NOMO-1 (cell line): ENCODE results near the gene PIGM.
A peak's percentile ranks its signal among the peaks of the same experiment; 100 is the strongest.

ENCODE experiments used
- DNase-seq, 2 experiments: peaks; one replicate each; lab custom pipeline; 2025; ENCODE audit not compliant: unreplicated experiment in 2 of 2; lab: John Stamatoyannopoulos, UW

Gene PIGM

GRCh38 chr1:160024195-160024905, 7.4 kb downstream of the PIGM start:
- DNase-seq = no peak

DNA sequence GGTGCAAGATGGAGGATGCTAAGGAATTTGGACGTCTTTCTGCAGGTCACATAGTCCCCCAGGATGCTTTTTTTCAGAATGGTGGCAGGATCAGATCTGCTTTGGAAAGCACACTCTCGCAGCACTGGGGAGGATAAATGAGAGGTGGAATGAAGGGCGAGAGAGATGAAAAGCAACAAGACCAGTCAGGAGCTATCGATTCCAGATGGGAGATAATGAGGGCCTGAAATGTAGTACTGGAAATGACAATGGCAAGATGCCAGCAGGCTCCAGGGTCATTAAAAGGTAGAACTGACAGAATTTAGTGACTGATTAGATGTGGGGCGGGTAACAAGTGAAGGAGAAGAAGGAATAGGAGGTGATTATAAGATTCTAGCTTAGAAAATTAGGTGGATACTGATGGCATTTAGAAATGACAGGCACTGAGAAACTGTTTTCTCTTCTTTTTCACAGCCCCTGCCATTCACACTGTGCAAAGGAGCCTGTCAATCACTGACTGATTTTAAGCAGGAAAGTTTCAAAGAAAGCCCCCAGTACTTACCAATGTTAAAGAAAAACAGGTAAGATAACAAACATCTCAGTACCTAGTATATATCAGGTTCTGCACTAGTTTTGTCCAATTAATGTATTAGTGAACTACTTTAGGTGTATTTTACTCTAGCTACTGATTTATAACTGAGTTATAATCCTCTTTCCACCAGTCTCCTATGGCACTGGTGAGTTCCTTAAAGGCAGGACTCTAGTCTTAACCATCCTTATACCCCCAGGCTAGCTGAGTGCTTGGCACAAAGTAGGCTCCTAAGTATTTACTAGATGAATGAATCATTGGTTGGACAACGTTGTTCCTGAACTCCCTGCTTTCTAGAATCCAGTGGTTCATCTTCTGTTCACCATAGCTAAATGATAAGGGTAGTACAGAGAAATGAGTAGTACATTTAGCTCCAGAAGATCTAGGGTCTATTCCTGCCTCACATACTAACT, 9.2 kb downstream of the PIGM start:
- no peak for DNase-seq

DNA sequence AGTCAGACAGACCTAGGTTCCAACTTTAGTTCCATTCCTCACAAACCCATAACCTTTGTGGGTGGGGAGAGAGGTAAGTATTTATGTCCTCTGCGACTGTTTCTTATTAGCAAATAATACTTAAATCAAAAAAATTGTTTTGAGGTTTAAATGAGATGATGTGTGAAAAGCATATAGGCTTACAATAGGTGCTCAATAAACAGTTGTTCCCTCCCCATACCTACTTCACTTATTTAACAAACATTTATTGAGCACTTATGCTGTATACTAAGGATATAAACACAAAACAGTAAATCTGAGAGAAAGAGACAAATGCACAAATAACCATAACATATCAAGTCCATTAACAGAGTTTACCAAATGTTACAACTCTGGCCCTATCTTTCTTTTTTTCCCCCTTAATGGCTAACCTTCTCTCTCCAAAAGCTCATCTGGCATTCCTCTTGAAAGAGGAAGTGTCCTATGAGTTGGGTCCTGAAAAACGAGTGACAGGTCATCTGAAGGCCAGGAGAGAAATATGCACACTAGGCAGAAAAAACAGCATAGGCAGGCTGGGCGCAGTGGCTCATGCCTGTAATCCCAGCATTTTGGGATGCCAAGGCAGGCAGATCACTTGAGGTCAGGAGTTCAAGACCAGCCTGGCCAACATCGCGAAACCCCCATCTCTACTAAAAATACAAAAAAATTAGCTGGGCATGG, 10.3 kb downstream of the PIGM start:
- no peak for DNase-seq

- no peak for DNase-seq
Measured at GRCh38 chr1:160020196-160020595, 11.6 kb downstream of the PIGM start.

- no peak for DNase-seq
Measured at GRCh38 chr1:160018900-160019299, 12.9 kb downstream of the PIGM start.

DNA sequence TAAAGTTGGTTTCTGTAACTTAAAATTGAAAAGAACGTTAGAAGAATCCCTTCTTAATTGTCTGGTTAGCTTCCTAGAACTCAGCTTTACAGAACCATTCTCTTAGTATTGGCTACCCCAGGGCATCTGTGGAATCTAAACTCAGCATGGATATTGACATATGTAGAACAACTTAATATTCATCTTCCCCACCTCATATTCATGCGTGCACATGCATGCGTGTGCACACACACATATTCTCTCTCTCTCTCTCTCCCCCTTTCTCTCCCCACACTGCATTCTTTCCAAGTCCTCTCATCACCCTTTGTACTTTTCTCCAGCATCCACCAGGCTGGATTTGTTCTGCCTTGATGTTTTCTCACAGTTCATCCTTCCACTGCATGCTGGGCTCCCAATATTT, 13.4 kb downstream of the PIGM start:
- no peak for DNase-seq

DNA sequence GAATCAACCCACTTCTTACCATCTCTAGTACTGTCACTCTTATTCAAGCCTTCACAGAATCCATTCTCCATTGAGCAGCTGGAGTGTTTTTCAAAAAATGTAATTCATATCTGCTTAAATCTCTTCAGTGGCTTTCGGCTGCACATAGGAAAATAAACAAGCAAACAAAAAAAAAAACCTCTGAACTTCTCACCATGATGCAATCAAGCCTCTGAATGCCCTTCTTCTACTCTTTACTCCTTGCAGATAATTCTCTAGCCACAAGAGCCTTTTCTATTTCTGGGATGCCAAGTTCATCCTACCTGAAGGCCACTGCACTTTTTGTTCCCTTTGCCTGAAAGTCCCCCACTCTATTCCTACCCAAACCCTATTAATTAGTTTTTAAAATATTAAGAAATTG, 14.2 kb downstream of the PIGM start:
- DNase-seq = no peak

DNA sequence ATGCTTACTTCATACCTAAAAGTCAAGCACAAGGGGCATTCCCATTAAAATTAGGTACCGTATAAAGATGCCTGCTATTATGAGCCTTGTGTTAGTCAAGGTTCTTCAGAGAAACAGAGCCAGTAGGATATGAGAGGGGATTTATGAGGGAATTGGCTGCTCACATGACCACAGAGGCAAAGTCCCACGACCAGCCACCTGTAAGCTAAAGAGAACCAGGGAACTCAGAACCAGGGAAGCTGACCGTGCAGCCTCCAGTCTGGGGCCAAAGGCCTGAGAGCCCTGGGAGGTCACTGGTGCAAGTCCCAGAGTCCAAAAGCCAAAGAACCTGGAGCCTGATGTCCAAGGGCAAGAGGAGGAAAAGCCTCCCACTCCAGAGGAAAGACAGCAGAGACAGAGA, 20.0 kb downstream of the PIGM start:
- no peak for DNase-seq

DNA sequence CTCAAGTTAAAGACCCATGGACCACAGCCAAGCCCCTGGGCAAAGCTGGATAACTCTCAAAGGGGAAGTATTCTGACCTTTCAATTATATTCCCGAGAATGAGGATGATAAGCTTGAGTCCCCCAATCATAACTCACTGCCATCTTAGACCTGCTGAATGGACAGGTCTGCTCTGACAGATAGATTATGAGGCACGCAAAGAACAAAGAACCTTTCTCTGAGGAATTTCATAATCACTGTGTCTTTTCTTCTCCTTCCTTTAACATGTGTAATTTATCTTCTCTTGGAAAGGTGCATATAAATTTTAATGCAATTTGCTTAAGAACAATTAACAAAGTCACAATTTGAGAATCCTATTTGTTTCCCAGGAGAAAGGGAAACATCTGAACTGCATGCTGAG, 22.0 kb downstream of the PIGM start:
- no peak for DNase-seq

DNA sequence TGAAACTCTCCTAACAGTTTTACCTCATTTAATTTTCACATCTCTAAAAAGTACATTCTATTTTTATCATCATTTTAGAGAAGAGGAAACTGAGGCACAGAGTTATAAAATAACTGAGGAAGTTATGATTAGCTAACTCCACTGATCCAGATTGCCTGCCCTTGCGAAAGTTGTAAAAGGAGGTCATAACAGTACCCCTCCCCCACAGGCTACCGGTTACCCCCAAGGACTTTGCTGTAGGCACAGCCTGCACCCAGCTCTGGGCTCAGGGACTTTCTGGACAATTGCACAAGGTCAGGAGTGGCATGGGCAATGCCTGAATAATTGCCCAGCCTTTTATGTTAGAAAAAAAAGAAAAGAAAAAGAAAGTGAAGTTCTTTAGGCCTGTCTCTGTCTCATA, 22.7 kb downstream of the PIGM start:
- DNase-seq = peak; percentile 19 to 28

- peak in 1 of 2 experiments; percentile 44 for DNase-seq
Measured at GRCh38 chr1:160007577-160008200, 24.1 kb downstream of the PIGM start.

DNA sequence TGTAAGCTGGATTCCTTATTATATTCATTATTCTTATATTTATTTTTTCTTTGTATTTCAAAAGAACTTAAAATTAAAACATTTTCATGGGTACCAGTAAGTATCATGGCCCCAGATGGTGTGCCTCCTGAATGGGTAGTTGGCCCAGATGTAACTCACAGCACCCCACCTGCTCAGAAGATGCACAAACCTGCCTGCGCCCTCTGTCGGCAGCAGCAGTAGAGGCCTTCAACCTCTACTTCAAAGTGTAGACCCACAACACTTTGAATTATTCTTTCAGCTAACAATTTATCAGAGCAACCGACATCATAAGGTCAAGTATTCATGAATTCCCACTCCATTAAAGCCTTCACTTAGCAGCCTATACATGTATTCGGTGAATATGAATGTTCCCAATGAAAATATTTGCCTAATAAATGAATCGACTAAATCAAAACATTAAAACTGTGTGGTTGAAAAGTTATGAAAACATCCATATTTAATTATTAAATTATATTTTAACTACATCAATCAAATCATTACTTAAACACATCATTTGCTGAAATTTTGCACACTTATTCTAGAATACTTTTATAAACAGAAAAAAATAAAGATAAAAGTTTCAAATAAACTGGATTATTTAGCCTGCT, 25.4 kb downstream of the PIGM start:
- peak; percentile 57 to 62 for DNase-seq

DNA sequence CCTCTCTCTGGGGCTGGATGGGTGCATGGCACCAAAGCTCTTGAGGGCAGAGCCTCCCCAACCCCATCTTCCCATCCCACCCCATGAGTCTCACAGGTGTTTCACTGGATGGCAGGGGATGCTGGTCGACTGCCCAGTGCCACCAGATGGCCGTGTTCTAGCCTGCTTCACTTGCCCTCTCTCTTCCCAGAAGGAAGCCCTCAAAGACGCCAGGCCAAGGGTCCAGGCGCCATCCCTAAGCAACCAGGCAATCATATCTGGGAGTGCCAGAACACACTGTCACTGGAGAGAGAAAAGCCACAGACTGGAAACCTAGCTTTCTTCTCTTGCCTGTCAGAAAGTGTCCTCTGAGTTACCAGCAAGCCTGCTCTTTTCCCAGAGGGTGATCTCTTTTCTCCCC, 26.7 kb downstream of the PIGM start:
- no peak for DNase-seq

DNA sequence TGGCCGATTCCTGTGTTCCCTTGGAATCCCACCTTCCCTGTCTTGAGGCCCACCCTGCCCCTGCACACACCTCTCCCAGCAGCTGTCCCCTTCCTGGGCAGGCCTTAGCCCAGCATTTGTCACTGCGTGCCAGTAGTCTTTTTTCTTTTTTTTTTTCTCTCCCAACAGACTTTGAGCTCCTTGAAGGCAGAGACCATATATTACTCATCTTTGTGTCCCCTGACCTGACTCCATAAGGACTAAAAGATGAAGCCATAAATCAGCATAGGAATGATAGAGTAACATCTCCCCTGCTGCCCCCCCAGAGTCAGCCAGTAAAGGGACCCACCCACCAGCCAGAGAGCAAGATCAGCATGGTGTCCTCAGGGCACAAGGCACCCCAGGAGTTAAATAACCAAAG, 27.4 kb downstream of the PIGM start:
- DNase-seq = no peak

DNA sequence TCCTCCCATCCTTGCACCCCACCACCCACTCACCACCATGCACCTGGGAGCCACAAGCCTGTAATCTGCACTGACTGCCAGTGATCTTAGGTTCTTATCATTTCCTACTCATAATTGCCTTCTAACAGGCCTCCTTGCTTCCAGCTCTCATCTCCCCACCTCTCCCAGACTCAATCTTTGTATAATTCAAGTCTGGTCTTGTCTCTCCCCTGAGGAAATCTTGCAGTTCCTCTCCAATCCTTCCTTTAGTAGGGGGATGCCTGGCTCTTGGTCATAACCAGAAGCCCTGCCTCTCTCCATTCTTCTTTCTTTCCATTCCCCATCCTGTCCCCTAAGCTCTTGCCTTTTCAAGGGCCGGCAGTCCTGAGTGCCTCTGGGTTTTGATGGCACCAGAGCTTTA, 27.8 kb downstream of the PIGM start:
- DNase-seq = no peak

- DNase-seq = no peak
Measured at GRCh38 chr1:160001440-160001839, 30.4 kb downstream of the PIGM start.

DNA sequence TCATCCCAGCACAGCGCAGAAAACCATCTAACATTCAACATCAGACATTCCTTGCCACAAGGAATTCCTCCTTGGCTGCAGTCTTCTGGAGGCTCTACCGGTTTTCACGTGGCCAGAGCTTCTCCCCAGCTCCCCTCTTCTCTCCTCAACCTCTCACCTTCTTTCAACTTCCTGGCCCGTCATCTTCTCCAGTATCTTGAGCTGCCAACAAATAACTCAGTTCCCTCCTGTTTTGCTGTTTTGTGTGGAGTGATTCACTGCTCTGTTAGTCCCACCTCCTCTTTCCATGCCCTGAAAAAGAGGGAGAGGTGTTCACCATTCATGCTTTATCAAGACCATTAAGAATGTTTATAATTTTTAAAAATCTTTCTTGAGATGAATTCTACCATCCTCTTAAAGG, 32.6 kb downstream of the PIGM start:
- DNase-seq = no peak

- DNase-seq = no peak
Measured at GRCh38 chr1:159996653-159997052, 35.1 kb downstream of the PIGM start.

DNA sequence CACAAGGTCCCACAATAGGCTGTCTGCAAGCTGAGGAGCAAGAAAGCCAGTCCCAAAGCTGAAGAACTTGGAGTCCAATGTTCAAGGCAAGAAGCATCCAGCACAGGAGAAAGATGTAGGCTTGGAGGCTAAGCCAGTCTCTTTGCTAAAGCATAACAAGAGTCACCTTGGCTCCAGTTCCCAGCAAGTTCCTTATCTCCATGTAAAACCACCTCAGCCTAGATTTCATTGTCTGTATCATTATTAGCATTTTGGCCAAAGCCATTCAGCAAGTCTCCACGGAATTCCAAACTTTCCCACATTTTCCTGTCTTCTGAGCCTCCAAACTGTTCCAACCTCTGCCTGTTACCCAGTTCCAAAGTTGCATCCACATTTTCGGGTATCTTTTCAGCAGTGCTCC, 36.9 kb downstream of the PIGM start:
- no peak for DNase-seq

DNA sequence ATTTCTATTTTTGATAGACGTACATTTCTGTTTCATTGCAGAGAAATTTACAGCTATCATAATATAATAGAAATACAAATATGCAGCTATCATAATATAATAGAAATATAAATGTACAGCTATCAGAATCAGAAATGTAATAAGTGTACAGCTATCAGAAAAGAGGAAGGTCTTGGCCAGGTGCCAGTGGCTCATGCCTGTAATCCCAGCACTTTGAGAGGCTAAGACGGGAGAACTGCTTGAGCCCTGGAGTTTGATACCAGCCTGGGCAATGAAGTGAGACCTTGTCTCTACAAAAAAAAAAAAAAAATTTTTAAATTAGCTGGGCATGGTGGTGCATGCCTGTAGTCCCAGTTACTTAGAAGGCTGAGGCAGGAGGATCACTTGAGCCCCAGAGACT, 37.9 kb downstream of the PIGM start:
- DNase-seq = no peak

- DNase-seq = no peak
Measured at GRCh38 chr1:159992161-159992560, 39.6 kb downstream of the PIGM start.
